Measurements from ENCODE around the gene NPLOC4. TPM values are rescaled to one million over a fixed set of nuclear protein-coding genes. Genes with fewer than 3 reads are reported as not detected.

NPLOC4 gene
- total and polyA plus RNA-seq, 2 of the 13 experiments (the other 11 are each of a cell fraction or from before 2014, with no cell fraction given) = 57.0 to 97.0 TPM

DNA sequence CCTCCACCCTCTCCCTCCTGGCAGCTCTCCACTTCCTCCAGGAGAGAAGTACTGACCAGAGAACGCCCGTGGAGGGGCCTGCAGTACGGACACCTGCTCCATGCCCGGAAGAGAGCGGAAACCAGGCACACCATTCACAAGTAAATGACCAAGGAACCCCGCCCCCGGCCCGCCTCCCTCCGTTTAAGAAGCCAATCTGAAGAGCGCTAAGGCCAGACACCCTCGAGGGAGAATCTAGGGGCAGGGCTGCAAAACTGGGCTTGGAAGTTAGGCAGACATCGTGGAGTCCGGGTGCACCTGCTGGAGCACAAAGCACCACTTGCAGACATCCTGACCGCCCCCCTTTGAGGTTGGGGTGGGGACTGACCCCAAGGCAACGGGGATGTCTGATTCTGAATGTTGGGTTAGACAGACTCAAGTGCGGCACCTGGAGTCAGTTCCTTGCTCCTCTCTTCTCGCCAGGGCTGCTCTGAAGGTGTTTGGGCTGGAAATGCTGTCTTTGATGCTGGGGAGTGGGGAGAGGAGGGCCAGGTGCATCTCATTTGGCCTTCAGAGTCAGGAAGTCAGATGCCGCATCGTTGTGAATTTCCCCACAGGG, 83.8 kb downstream of the NPLOC4 start (continued):
- TF ChIP-seq SMAD3 (CRISPR knock-in tag; IDR thresholded peaks at IDR 0.05) (0 out of 2 replicates have a peak, but pooled peaks have one; percentile 21), CCAR2 (optimal IDR thresholded peaks at IDR 0.05; ENCODE audit: low read depth, low read length) (no peak), CREB1 (IDR thresholded peaks at IDR 0.05) (no peak), CREB1 (CRISPR knock-in tag; IDR thresholded peaks at IDR 0.05) (no peak), ZKSCAN1 (IDR thresholded peaks at IDR 0.05; ENCODE audit: low read length) (no peak), ZNF501 (CRISPR knock-in tag; IDR thresholded peaks at IDR 0.05) (peak; percentile 43; the same call in 1 of the 2 replicates), SMARCE1 (IDR thresholded peaks at IDR 0.05; ENCODE audit: borderline replicate concordance) (no peak), MZF1 (CRISPR knock-in tag; IDR thresholded peaks at IDR 0.05; ENCODE audit: borderline replicate concordance) (no peak), ZNF343 (CRISPR knock-in tag; IDR thresholded peaks at IDR 0.05) (no peak), HMGA1 (CRISPR knock-in tag; conservative IDR thresholded peaks at IDR 0.05) (no peak), GATA4 (IDR thresholded peaks at IDR 0.05; ENCODE audit: borderline replicate concordance, low read depth) (0 out of 2 replicates have a peak, but pooled peaks have one; percentile 13), ZNF263 (CRISPR knock-in tag; IDR thresholded peaks at IDR 0.05) (no peak), ZNF781 (CRISPR knock-in tag; IDR thresholded peaks at IDR 0.05; ENCODE audit: borderline replicate concordance, not compliant biosample characterization) (peak; percentile 19), IKZF5 (CRISPR knock-in tag; IDR thresholded peaks at IDR 0.05) (no peak), XRCC5 (optimal IDR thresholded peaks at IDR 0.05; ENCODE audit: low read length) (no peak), POLR2AphosphoS5 (IDR thresholded peaks at IDR 0.05; ENCODE audit: low read depth, low read length) (peak; percentile 51; the same call in 1 of the 2 replicates), FOXK1 (CRISPR knock-in tag; IDR thresholded peaks at IDR 0.05; ENCODE audit: borderline replicate concordance, low read depth) (no peak), CAMTA2 (CRISPR knock-in tag; IDR thresholded peaks at IDR 0.05; ENCODE audit: borderline replicate concordance) (0 out of 2 replicates have a peak, but pooled peaks have one; percentile 2), ZNF777 (CRISPR knock-in tag; IDR thresholded peaks at IDR 0.05) (no peak), NFYC (CRISPR knock-in tag; IDR thresholded peaks at IDR 0.05) (no peak)
- TF ChIP-seq, protein P1, sequence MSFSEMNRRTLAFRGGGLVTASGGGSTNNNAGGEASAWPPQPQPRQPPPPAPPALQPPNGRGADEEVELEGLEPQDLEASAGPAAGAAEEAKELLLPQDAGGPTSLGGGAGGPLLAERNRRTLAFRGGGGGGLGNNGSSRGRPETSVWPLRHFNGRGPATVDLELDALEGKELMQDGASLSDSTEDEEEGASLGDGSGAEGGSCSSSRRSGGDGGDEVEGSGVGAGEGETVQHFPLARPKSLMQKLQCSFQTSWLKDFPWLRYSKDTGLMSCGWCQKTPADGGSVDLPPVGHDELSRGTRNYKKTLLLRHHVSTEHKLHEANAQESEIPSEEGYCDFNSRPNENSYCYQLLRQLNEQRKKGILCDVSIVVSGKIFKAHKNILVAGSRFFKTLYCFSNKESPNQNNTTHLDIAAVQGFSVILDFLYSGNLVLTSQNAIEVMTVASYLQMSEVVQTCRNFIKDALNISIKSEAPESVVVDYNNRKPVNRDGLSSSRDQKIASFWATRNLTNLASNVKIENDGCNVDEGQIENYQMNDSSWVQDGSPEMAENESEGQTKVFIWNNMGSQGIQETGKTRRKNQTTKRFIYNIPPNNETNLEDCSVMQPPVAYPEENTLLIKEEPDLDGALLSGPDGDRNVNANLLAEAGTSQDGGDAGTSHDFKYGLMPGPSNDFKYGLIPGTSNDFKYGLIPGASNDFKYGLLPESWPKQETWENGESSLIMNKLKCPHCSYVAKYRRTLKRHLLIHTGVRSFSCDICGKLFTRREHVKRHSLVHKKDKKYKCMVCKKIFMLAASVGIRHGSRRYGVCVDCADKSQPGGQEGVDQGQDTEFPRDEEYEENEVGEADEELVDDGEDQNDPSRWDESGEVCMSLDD (CRISPR knock-in tag; IDR thresholded peaks at IDR 0.05; ENCODE audit: borderline replicate concordance) = no peak
- TF ChIP-seq, protein P2, sequence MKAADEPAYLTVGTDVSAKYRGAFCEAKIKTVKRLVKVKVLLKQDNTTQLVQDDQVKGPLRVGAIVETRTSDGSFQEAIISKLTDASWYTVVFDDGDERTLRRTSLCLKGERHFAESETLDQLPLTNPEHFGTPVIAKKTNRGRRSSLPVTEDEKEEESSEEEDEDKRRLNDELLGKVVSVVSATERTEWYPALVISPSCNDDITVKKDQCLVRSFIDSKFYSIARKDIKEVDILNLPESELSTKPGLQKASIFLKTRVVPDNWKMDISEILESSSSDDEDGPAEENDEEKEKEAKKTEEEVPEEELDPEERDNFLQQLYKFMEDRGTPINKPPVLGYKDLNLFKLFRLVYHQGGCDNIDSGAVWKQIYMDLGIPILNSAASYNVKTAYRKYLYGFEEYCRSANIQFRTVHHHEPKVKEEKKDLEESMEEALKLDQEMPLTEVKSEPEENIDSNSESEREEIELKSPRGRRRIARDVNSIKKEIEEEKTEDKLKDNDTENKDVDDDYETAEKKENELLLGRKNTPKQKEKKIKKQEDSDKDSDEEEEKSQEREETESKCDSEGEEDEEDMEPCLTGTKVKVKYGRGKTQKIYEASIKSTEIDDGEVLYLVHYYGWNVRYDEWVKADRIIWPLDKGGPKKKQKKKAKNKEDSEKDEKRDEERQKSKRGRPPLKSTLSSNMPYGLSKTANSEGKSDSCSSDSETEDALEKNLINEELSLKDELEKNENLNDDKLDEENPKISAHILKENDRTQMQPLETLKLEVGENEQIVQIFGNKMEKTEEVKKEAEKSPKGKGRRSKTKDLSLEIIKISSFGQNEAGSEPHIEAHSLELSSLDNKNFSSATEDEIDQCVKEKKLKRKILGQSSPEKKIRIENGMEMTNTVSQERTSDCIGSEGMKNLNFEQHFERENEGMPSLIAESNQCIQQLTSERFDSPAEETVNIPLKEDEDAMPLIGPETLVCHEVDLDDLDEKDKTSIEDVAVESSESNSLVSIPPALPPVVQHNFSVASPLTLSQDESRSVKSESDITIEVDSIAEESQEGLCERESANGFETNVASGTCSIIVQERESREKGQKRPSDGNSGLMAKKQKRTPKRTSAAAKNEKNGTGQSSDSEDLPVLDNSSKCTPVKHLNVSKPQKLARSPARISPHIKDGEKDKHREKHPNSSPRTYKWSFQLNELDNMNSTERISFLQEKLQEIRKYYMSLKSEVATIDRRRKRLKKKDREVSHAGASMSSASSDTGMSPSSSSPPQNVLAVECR (CRISPR knock-in tag; IDR thresholded peaks at IDR 0.05; ENCODE audit: borderline replicate concordance) = no peak
- TF ChIP-seq, protein P3, sequence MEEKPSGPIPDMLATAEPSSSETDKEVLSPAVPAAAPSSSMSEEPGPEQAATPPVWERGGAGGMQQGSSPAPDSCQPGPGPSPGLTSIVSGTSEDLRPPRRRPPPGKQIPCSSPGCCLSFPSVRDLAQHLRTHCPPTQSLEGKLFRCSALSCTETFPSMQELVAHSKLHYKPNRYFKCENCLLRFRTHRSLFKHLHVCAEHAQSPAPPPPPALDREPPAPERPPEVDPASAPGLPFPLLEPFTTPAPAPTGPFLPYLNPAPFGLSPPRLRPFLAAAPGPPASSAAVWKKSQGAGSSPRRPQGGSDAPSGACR (CRISPR knock-in tag; IDR thresholded peaks at IDR 0.05) = no peak

All from HepG2 (cell line).